Measurements from ENCODE around the gene PLCG2.

Gene PLCG2

GRCh38 chr16:81938326-81939163 is 159.5 kb downstream of the PLCG2 start:
- no peak for TF ChIP-seq MAX (IDR thresholded peaks at IDR 0.05; ENCODE audit: low read depth, low read length)
- TF ChIP-seq CTCF (IDR thresholded peaks at IDR 0.05; ENCODE audit: low read depth, low read length) = no peak
- TF ChIP-seq POLR2A (IDR thresholded peaks at IDR 0.05; ENCODE audit: extremely low read depth, insufficient read length) = no peak
- TF ChIP-seq MYC (IDR thresholded peaks at IDR 0.05; ENCODE audit: low read depth, low read length) = no peak
- no peak overlapping the region for H3K4me3 ChIP-seq (ENCODE audit: low read depth, low read length)
- DNase-seq (ENCODE audit: low read depth) = no peak

GRCh38 chr16:81939164-81940056 is 160.3 kb downstream of the PLCG2 start:
- DNase-seq (ENCODE audit: low read depth) = peak; percentile 23
- TF ChIP-seq MAX (IDR thresholded peaks at IDR 0.05; ENCODE audit: low read depth, low read length) (no peak), CTCF (IDR thresholded peaks at IDR 0.05; ENCODE audit: low read depth, low read length) (peak; percentile 9)

GRCh38 chr16:81940781-81941560 is 161.9 kb downstream of the PLCG2 start:
- no peak overlapping the region for H3K4me3 ChIP-seq (ENCODE audit: low read depth, low read length)
- peak; percentile 58 for DNase-seq (ENCODE audit: low read depth)
- no peak for TF ChIP-seq MAX (IDR thresholded peaks at IDR 0.05; ENCODE audit: low read depth, low read length)
- TF ChIP-seq MYC (IDR thresholded peaks at IDR 0.05; ENCODE audit: low read depth, low read length) = no peak
- no peak for TF ChIP-seq POLR2A (IDR thresholded peaks at IDR 0.05; ENCODE audit: extremely low read depth, insufficient read length)
- peak; percentile 21 for TF ChIP-seq CTCF (IDR thresholded peaks at IDR 0.05; ENCODE audit: low read depth, low read length)

More at GRCh38 chr16:81939164-81940056, 160.3 kb downstream of the PLCG2 start:
- no peak overlapping the region for H3K4me3 ChIP-seq (ENCODE audit: low read depth, low read length)

- TF ChIP-seq CTCF (IDR thresholded peaks at IDR 0.05; ENCODE audit: low read depth, low read length) (no peak), MYC (IDR thresholded peaks at IDR 0.05; ENCODE audit: low read depth, low read length) (no peak), MAX (IDR thresholded peaks at IDR 0.05; ENCODE audit: low read depth, low read length) (no peak), POLR2A (IDR thresholded peaks at IDR 0.05; ENCODE audit: extremely low read depth, insufficient read length) (no peak)
- no peak overlapping the region for H3K4me3 ChIP-seq (ENCODE audit: low read depth, low read length)
- DNase-seq (ENCODE audit: low read depth) = no peak
Observed at GRCh38 chr16:81942007-81942601, 163.0 kb downstream of the PLCG2 start.

GRCh38 chr16:81945665-81946064 is 166.6 kb downstream of the PLCG2 start:
- no peak for TF ChIP-seq CTCF (IDR thresholded peaks at IDR 0.05; ENCODE audit: low read depth, low read length)
- no peak for TF ChIP-seq MAX (IDR thresholded peaks at IDR 0.05; ENCODE audit: low read depth, low read length)
- TF ChIP-seq POLR2A (IDR thresholded peaks at IDR 0.05; ENCODE audit: extremely low read depth, insufficient read length) = no peak
- TF ChIP-seq MYC (IDR thresholded peaks at IDR 0.05; ENCODE audit: low read depth, low read length) = no peak
- no peak for DNase-seq (ENCODE audit: low read depth)
- H3K4me3 ChIP-seq (ENCODE audit: low read depth, low read length) = no peak overlapping the region

Data from NB4 (cell line).